GM06990 (cell line): Measurements from ENCODE around the gene TAF11L12.
"Not testable (repeated sequence)": the region's sequence is repeated elsewhere in the genome, so short reads cannot be mapped to it uniquely, and the experiment has no call there.

Source experiments
- DNase-seq: peaks from one replicate; pipeline ENCODE4 v3.0.0-alpha.2; 2011; ENCODE audit not compliant: insufficient read length; ENCODE audit errors: extremely low read depth
- H3K27me3 ChIP-seq: replicated peaks from 2 replicates; pipeline ENCODE4 v1.6.0; 2011; ENCODE audit warnings: low read length; ENCODE audit not compliant: control insufficient read depth, insufficient read depth
- H3K36me3 ChIP-seq: 2 replicates; pipeline ENCODE4 v1.5.1; 2011; ENCODE audit warnings: low read length; ENCODE audit not compliant: control insufficient read depth, insufficient read depth
- H3K4me3 ChIP-seq: replicated peaks from 2 replicates; pipeline ENCODE4 v1.5.1; 2011; ENCODE audit warnings: low read depth, mild to moderate bottlenecking, control low read depth, low read length
- TF ChIP-seq, protein P1 (sequence below): IDR thresholded peaks from 2 replicates; pipeline ENCODE4 v1.5.1; 2011; ENCODE audit warnings: low read length, control low read depth, mild to moderate bottlenecking, inconsistent platforms; ENCODE audit not compliant: insufficient read depth, poor library complexity, severe bottlenecking

The TAF11L12 gene

DNA sequence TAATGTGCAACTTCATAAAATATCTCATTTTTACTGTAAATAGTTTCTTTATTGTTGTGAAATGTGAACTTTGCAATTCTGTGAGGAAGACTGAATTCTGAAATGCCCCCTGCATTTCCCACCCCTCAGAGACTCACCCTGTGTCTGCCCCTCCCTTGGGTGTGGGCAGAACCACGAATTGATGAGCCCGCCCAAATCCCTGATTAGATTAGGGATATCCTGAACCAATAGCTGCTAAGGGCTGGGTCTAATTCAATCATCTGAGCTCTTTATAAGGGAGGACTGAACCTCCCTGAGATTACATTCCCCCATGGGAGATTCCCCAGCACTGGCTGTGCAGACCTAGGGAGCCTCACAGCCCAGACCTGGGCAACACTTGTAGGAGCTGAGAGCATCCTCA lies at the start of gene TAF11L12:
Gene TAF11L12 (plus strand): TSS at position 301 of the 400 bp plus-strand sequence.
- H3K27me3 ChIP-seq, H3K36me3 ChIP-seq, H3K4me3 ChIP-seq, DNase-seq: not testable (repeated sequence)

DNA sequence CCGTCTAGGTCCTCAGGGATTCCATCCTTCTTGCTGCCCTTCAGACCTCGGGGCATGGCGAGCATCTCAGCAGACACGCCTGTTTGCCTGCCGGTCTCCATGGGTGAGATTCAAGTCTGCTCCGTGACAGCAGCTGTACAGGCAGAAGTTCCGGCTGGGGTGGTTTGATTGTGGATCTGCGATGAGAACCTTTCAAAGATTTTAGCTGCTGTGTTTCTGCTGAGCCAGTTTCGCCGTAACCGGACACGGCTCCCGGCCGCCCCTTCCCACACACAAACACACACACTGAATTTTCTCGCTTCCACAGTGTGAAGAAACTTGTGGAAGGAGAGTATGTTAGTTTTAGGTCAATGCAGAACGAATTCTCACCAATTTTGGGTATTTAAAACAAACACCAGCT lies 24.5 kb upstream of the TAF11L12 start, which contains the start of gene TAF11L7:
Gene TAF11L7 (minus strand): TSS at position 101 of the 400 bp plus-strand sequence.
- H3K4me3 ChIP-seq, DNase-seq, H3K36me3 ChIP-seq, H3K27me3 ChIP-seq: not testable (repeated sequence)

DNA sequence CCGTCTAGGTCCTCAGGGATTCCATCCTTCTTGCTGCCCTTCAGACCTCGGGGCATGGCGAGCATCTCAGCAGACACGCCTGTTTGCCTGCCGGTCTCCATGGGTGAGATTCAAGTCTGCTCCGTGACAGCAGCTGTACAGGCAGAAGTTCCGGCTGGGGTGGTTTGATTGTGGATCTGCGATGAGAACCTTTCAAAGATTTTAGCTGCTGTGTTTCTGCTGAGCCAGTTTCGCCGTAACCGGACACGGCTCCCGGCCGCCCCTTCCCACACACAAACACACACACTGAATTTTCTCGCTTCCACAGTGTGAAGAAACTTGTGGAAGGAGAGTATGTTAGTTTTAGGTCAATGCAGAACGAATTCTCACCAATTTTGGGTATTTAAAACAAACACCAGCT lies 19.3 kb upstream of the TAF11L12 start, which contains the start of gene TAF11L8:
Gene TAF11L8 (minus strand): TSS at position 101 of the 400 bp plus-strand sequence.
- H3K27me3 ChIP-seq, DNase-seq, H3K4me3 ChIP-seq, H3K36me3 ChIP-seq: not testable (repeated sequence)

DNA sequence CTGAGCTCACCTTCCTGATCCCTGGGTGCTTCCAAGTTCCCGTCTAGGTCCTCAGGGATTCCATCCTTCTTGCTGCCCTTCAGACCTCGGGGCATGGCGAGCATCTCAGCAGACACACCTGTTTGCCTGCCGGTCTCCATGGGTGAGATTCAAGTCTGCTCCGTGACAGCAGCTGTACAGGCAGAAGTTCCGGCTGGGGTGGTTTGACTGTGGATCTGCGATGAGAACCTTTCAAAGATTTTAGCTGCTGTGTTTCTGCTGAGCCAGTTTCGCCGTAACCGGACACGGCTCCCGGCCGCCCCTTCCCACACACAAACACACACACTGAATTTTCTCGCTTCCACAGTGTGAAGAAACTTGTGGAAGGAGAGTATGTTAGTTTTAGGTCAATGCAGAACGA lies 15.9 kb upstream of the TAF11L12 start, which contains the start of gene TAF11L9:
Gene TAF11L9 (minus strand): TSS at position 140 of the 400 bp plus-strand sequence.
- DNase-seq, H3K27me3 ChIP-seq, H3K36me3 ChIP-seq, H3K4me3 ChIP-seq: not testable (repeated sequence)

DNA sequence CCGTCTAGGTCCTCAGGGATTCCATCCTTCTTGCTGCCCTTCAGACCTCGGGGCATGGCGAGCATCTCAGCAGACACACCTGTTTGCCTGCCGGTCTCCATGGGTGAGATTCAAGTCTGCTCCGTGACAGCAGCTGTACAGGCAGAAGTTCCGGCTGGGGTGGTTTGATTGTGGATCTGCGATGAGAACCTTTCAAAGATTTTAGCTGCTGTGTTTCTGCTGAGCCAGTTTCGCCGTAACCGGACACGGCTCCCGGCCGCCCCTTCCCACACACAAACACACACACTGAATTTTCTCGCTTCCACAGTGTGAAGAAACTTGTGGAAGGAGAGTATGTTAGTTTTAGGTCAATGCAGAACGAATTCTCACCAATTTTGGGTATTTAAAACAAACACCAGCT lies 12.5 kb upstream of the TAF11L12 start, which contains the start of gene TAF11L10:
Gene TAF11L10 (minus strand): TSS at position 101 of the 400 bp plus-strand sequence.
- not testable (repeated sequence) for H3K27me3 ChIP-seq, H3K36me3 ChIP-seq, DNase-seq

DNA sequence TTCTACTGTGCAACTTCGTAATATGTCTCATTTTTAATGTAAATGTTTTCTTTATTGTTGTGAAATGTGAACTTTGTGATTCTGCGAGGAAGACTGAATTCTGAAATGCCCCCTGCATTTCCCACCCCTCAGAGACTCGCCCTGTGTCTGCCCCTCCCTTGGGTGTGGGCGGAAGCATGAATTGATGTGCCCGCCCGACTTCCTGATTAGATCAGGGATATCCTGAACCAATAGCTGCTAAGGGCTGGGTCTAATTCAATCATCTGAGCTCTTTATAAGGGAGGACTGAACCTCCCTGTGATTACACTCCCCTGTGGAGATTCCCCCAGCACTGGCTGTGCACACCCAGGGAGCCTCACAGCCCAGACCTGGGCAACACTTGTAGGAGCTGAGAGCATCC lies 6.3 kb upstream of the TAF11L12 start, which contains the start of gene TAF11L11:
Gene TAF11L11 (plus strand): TSS at position 304 of the 400 bp plus-strand sequence.
- not testable (repeated sequence) for DNase-seq, H3K4me3 ChIP-seq, H3K27me3 ChIP-seq, H3K36me3 ChIP-seq

More for the DNA sequence above, 12.5 kb upstream of the TAF11L12 start, which contains the start of gene TAF11L10:
- not testable (repeated sequence) for H3K4me3 ChIP-seq

DNA sequence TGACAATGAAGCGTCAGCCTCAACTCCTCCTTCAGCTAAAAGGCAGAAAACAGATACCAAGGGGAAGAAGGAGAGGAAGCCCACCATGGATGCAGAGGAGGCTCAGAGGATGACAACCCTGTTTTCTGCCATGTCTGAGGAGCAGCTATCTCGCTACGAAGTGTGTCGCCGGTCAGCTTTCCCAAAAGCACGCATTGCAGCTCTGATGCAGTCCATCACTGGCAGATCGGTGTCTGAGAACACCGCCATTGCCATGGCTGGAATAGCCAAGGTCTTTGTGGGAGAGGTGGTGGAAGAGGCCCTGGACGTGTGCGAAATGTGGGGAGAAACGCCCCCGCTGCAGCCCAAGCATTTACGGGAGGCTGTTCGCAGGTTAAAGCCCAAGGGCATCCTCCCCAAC lies 5.2 kb upstream of the TAF11L12 start:
- Histone ChIP-seq H3K27me3 (no peaks in the 10 kb centered on the region), H3K4me3 (no peak overlapping the region), H3K36me3 (no peaks in the 10 kb centered on the region)
- TF ChIP-seq, protein P1, sequence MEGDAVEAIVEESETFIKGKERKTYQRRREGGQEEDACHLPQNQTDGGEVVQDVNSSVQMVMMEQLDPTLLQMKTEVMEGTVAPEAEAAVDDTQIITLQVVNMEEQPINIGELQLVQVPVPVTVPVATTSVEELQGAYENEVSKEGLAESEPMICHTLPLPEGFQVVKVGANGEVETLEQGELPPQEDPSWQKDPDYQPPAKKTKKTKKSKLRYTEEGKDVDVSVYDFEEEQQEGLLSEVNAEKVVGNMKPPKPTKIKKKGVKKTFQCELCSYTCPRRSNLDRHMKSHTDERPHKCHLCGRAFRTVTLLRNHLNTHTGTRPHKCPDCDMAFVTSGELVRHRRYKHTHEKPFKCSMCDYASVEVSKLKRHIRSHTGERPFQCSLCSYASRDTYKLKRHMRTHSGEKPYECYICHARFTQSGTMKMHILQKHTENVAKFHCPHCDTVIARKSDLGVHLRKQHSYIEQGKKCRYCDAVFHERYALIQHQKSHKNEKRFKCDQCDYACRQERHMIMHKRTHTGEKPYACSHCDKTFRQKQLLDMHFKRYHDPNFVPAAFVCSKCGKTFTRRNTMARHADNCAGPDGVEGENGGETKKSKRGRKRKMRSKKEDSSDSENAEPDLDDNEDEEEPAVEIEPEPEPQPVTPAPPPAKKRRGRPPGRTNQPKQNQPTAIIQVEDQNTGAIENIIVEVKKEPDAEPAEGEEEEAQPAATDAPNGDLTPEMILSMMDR = no peak
- no peak for DNase-seq

DNA sequence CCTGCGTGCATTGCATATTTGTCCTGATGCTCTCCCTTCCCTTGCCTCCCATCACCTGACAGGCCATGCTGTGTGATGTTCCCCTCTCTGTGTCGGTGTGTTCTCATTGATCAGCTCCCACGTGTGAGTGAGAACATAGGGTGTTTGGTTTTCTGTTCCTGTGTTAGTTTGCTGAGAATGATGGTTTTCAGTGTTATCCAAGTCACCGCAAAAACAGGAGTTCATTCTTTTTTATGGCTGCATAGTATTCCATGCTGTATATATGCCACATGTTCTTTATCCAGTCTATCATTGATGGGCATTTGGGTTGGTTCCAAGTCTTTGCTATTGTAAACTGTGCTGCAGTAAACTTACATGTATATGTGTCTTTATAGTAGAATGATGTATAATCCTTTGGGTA lies 2.7 kb upstream of the TAF11L12 start:
- H3K36me3 ChIP-seq, H3K27me3 ChIP-seq, DNase-seq, H3K4me3 ChIP-seq: not testable (repeated sequence)

DNA sequence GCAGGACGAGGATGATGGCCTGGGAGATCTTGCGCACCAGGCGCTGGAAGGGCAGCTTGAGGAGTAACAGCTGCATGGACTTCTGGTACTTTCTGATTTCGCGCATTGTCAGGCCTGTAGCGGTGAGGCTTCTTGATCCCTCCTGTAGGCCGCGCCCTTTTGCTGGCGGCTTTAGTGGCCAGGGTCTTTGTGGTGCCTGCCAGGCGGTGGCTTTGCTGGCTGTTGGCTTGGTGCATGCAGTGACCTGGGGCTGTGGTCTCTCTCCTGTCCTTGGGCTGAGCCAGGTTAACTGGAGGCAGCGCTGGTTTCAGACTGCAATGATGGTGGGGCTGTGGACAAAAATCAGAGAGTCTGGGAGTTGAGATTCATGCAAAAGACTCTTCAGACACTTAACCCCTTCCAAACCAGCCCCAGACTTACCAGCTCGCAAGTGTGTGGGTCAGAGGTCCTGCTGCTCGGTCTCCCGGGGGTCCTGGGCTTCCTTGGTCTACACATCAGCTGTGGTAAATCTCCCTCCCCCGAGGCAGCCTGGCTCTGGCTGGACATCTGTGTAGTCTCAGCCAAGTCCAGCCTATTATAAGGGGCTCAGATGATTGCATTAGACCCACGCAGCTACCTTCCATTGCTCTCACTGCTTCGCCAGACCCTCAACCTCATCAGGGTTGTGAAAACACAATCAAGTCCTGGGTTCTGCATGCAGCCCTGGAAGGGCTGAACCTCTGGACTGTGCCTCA lies 4.8 kb downstream of the TAF11L12 start:
- H3K27me3 ChIP-seq = no peaks in the 10 kb centered on the region
- H3K36me3 ChIP-seq = no peaks in the 10 kb centered on the region
- TF ChIP-seq, protein P1 = no peak
- no peak for DNase-seq
- no peak overlapping the region for H3K4me3 ChIP-seq
